ENCODE data around the gene ELF5.

ELF5 gene

DNA sequence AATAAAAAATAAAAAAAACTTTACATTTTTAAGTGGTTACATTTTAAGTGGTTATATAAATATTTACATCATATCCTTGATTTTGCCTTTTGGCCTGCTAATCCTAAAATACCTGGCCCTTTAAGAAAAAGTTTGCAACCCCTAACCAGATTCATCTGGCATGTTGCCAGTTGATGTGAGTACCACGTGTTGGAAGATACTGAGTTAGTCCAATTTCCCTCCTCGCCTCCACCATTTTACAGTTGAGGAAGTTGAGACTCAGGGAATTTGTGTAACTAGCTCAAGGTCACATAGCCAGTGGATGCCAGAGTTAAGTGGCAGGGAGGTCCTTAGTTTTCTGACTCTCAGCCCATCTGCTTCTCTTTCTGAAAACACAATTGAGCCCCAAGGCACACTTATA, 5.1 kb downstream of the ELF5 start:
- no peak overlapping the region for H3K4me2 ChIP-seq (ENCODE audit: low read length)

DNA sequence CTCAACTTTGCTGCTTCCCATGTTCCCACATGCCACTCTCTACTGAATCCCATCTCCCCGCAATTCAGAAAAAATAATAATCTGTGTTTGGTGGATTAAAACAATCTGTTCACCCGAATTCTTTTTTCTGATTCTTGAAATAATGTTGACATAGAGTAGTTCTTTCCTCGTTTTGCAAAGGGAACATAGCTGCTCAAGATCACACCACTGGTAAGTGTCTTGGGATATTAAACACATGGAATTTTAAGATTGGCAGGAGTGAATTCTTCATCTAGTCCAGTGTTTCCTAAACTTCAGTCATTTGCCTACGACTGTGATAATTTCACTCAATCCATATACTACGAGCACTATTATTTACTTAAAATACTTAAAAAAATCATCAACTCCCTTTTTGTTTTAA, 6.0 kb downstream of the ELF5 start:
- Histone ChIP-seq H3F3A (ENCODE audit: insufficient read depth, low read length) (no peaks in the 10 kb centered on the region), H3K36me3 (ENCODE audit: insufficient read depth, low read length) (no peaks in the 10 kb centered on the region), H4K20me1 (ENCODE audit: insufficient read depth, low read length) (no peaks in the 10 kb centered on the region), H3K9me2 (ENCODE audit: low read depth, low read length) (no peaks in the 10 kb centered on the region), H2AFZ (ENCODE audit: low read length) (no peak overlapping the region), H3K9me3 (ENCODE audit: low read length) (no peaks in the 10 kb centered on the region), H3K79me2 (ENCODE audit: insufficient read depth, low read length) (no peaks in the 10 kb centered on the region), H3K4me2 (ENCODE audit: low read length) (no peak overlapping the region), H3K4me1 (ENCODE audit: insufficient read depth, low read length, severe bottlenecking) (no peaks in the 10 kb centered on the region), H3K27ac (ENCODE audit: low read depth, low read length, poor library complexity, severe bottlenecking) (no peak overlapping the region), H3K4me3 (ENCODE audit: low read depth, low read length, poor library complexity, severe bottlenecking) (no peak overlapping the region), H3K27me3 (ENCODE audit: insufficient read depth, low read length) (no peaks in the 10 kb centered on the region), H3K9ac (ENCODE audit: low read length) (no peak overlapping the region)
- no peak for TF ChIP-seq EZH2 (IDR thresholded peaks at IDR 0.05; ENCODE audit: borderline replicate concordance, low read length)
- TF ChIP-seq, protein P1, sequence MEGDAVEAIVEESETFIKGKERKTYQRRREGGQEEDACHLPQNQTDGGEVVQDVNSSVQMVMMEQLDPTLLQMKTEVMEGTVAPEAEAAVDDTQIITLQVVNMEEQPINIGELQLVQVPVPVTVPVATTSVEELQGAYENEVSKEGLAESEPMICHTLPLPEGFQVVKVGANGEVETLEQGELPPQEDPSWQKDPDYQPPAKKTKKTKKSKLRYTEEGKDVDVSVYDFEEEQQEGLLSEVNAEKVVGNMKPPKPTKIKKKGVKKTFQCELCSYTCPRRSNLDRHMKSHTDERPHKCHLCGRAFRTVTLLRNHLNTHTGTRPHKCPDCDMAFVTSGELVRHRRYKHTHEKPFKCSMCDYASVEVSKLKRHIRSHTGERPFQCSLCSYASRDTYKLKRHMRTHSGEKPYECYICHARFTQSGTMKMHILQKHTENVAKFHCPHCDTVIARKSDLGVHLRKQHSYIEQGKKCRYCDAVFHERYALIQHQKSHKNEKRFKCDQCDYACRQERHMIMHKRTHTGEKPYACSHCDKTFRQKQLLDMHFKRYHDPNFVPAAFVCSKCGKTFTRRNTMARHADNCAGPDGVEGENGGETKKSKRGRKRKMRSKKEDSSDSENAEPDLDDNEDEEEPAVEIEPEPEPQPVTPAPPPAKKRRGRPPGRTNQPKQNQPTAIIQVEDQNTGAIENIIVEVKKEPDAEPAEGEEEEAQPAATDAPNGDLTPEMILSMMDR (IDR thresholded peaks at IDR 0.05; ENCODE audit: low read length) = no peak

More for the DNA sequence above, 5.1 kb downstream of the ELF5 start:
- no peaks in the 10 kb centered on the region for H3K27me3 ChIP-seq (ENCODE audit: insufficient read depth, low read length)
- H3K9me3 ChIP-seq (ENCODE audit: low read length) = no peaks in the 10 kb centered on the region
- H3K79me2 ChIP-seq (ENCODE audit: insufficient read depth, low read length) = no peaks in the 10 kb centered on the region
- H4K20me1 ChIP-seq (ENCODE audit: insufficient read depth, low read length) = no peaks in the 10 kb centered on the region
- H3K4me3 ChIP-seq (ENCODE audit: low read depth, low read length, poor library complexity, severe bottlenecking) = no peak overlapping the region
- H3K4me1 ChIP-seq (ENCODE audit: insufficient read depth, low read length, severe bottlenecking) = no peaks in the 10 kb centered on the region
- H3K27ac ChIP-seq (ENCODE audit: low read depth, low read length, poor library complexity, severe bottlenecking) = no peak overlapping the region
- H3K36me3 ChIP-seq (ENCODE audit: insufficient read depth, low read length) = no peaks in the 10 kb centered on the region
- H2AFZ ChIP-seq (ENCODE audit: low read length) = no peak overlapping the region
- TF ChIP-seq, protein P1 (IDR thresholded peaks at IDR 0.05; ENCODE audit: low read length) = no peak
- no peak for TF ChIP-seq EZH2 (IDR thresholded peaks at IDR 0.05; ENCODE audit: borderline replicate concordance, low read length)
- H3F3A ChIP-seq (ENCODE audit: insufficient read depth, low read length) = no peaks in the 10 kb centered on the region
- H3K9me2 ChIP-seq (ENCODE audit: low read depth, low read length) = no peaks in the 10 kb centered on the region
- no peak overlapping the region for H3K9ac ChIP-seq (ENCODE audit: low read length)

DNA sequence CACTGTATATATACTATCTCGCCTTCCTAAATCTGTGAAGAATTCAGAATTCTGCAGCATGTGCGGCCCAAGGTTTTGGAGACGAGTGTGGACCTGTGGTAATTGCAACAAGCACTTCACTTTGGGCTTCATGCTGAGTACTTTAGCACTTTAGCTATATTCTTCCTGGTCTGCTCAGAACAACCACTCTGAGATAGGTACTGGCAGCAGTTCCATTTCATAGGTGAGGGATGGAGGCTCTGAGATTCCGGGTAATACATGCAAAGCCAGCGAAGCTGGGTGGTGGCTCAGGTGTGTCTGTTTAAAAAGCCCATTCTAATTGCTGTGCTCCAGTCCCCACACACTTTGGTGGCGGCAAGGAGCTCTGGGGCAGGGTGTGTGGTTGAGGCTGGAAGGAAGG, 6.4 kb downstream of the ELF5 start:
- Histone ChIP-seq H3K36me3 (ENCODE audit: insufficient read depth, low read length) (no peaks in the 10 kb centered on the region), H3K4me2 (ENCODE audit: low read length) (no peak overlapping the region), H3K4me3 (ENCODE audit: low read depth, low read length, poor library complexity, severe bottlenecking) (no peak overlapping the region), H3K27ac (ENCODE audit: low read depth, low read length, poor library complexity, severe bottlenecking) (no peak overlapping the region), H3K79me2 (ENCODE audit: insufficient read depth, low read length) (no peaks in the 10 kb centered on the region), H3F3A (ENCODE audit: insufficient read depth, low read length) (no peaks in the 10 kb centered on the region), H3K9me2 (ENCODE audit: low read depth, low read length) (no peaks in the 10 kb centered on the region), H3K9ac (ENCODE audit: low read length) (no peak overlapping the region), H3K27me3 (ENCODE audit: insufficient read depth, low read length) (no peaks in the 10 kb centered on the region), H3K9me3 (ENCODE audit: low read length) (no peaks in the 10 kb centered on the region), H2AFZ (ENCODE audit: low read length) (no peak overlapping the region), H4K20me1 (ENCODE audit: insufficient read depth, low read length) (no peaks in the 10 kb centered on the region), H3K4me1 (ENCODE audit: insufficient read depth, low read length, severe bottlenecking) (no peaks in the 10 kb centered on the region)
- TF ChIP-seq, protein P1 (IDR thresholded peaks at IDR 0.05; ENCODE audit: low read length) = no peak
- no peak for TF ChIP-seq EZH2 (IDR thresholded peaks at IDR 0.05; ENCODE audit: borderline replicate concordance, low read length)

Data from OCI-LY1 (cell line).